Measurements from ENCODE around the gene TUBAL3.

- TF ChIP-seq POLR2A (IDR thresholded peaks at IDR 0.05) = no peak
- TF ChIP-seq CTCF (IDR thresholded peaks at IDR 0.05) = no peak
- no peak for TF ChIP-seq EP300 (IDR thresholded peaks at IDR 0.05)
Observed at GRCh38 chr10:5370493-5371352, 33.9 kb downstream of the TUBAL3 start.
